ENCODE measurements around the gene ARHGEF10L.
"Not testable (repeated sequence)": the region's sequence is repeated elsewhere in the genome, so short reads cannot be mapped to it uniquely, and the experiment has no call there.

ARHGEF10L gene

GRCh38 chr1:17744666-17745478 is 205.4 kb downstream of the ARHGEF10L start:
- Histone ChIP-seq H3K36me3 (ENCODE audit: control insufficient read depth in 1 of 2, insufficient read depth in 2 of 2, low read length in 2 of 2) (no peaks in the 10 kb centered on the region), H3K4me3 (ENCODE audit: low read depth in 1 of 2, low read length in 2 of 2) (no peak overlapping the region), H3K9me3 (ENCODE audit: control insufficient read depth in 1 of 2, low read length in 2 of 2) (no peaks in the 10 kb centered on the region), H3K27me3 (ENCODE audit: low read depth, low read length) (no peaks in the 10 kb centered on the region), H3K4me1 (ENCODE audit: control insufficient read depth in 1 of 2, insufficient read depth in 2 of 2, low read length in 2 of 2) (peaks cover 0 to 4% of the 10 kb centered on the region in 2 donors), H3K27ac (ENCODE audit: low read length) (no peak overlapping the region)

- Histone ChIP-seq H3K9me3 (ENCODE audit: control insufficient read depth in 1 of 2, low read length in 2 of 2) (no peaks in the 10 kb centered on the region), H3K4me1 (ENCODE audit: control insufficient read depth in 1 of 2, insufficient read depth in 2 of 2, low read length in 2 of 2) (peaks cover 0 to 4% of the 10 kb centered on the region in 2 donors), H3K4me3 (ENCODE audit: low read depth in 1 of 2, low read length in 2 of 2) (no peak overlapping the region), H3K27me3 (ENCODE audit: low read depth, low read length) (no peaks in the 10 kb centered on the region), H3K27ac (ENCODE audit: low read length) (no peak overlapping the region), H3K36me3 (ENCODE audit: control insufficient read depth in 1 of 2, insufficient read depth in 2 of 2, low read length in 2 of 2) (no peaks in the 10 kb centered on the region)
Measured at GRCh38 chr1:17745479-17745955, 206.0 kb downstream of the ARHGEF10L start.

GRCh38 chr1:17746281-17746680 is 206.8 kb downstream of the ARHGEF10L start:
- not testable (repeated sequence) for H3K4me3 ChIP-seq (ENCODE audit: low read depth in 1 of 2, low read length in 2 of 2); H3K4me1 ChIP-seq (ENCODE audit: control insufficient read depth in 1 of 2, insufficient read depth in 2 of 2, low read length in 2 of 2); H3K27me3 ChIP-seq (ENCODE audit: low read depth, low read length); H3K9me3 ChIP-seq (ENCODE audit: control insufficient read depth in 1 of 2, low read length in 2 of 2); H3K27ac ChIP-seq (ENCODE audit: low read length); H3K36me3 ChIP-seq (ENCODE audit: control insufficient read depth in 1 of 2, insufficient read depth in 2 of 2, low read length in 2 of 2)

- Histone ChIP-seq H3K36me3 (ENCODE audit: control insufficient read depth in 1 of 2, insufficient read depth in 2 of 2, low read length in 2 of 2) (no peaks in the 10 kb centered on the region), H3K27me3 (ENCODE audit: low read depth, low read length) (no peaks in the 10 kb centered on the region), H3K9me3 (ENCODE audit: control insufficient read depth in 1 of 2, low read length in 2 of 2) (no peaks in the 10 kb centered on the region), H3K4me3 (ENCODE audit: low read depth in 1 of 2, low read length in 2 of 2) (no peak overlapping the region), H3K4me1 (ENCODE audit: control insufficient read depth in 1 of 2, insufficient read depth in 2 of 2, low read length in 2 of 2) (peaks cover 0 to 4% of the 10 kb centered on the region in 2 donors), H3K27ac (ENCODE audit: low read length) (no peak overlapping the region)
Measured at GRCh38 chr1:17746920-17747319, 207.4 kb downstream of the ARHGEF10L start.

Data from muscle layer of duodenum (tissue), 2 donors.